Right renal cortex interstitium (tissue), 3 donors: ENCODE data around the gene ARMH4. TPM values are rescaled to one million over a fixed set of nuclear protein-coding genes. Genes with fewer than 3 reads are reported as not detected.
A peak's percentile ranks its signal among the peaks of the same experiment; 100 is the strongest.

ENCODE experiments used
- DNase-seq, 3 donors: peaks; one replicate each; pipeline ENCODE4 v3.0.0-alpha.2; 2013; ENCODE audit warnings: low read depth in 3 of 3, low spot score in 2 of 3
- polyA plus RNA-seq, 3 donors: library from polyadenylated mRNA; unstranded; fragments of 120-200 nt; gene quantifications; one replicate each; pipeline ENCODE4 v1.2.1, GENCODE V29; 2013; ENCODE audit not compliant: insufficient read length in 3 of 3

Gene ARMH4
- polyA plus RNA-seq, 3 donors: 80.2 to 92.1 (median 81.3) TPM

DNA sequence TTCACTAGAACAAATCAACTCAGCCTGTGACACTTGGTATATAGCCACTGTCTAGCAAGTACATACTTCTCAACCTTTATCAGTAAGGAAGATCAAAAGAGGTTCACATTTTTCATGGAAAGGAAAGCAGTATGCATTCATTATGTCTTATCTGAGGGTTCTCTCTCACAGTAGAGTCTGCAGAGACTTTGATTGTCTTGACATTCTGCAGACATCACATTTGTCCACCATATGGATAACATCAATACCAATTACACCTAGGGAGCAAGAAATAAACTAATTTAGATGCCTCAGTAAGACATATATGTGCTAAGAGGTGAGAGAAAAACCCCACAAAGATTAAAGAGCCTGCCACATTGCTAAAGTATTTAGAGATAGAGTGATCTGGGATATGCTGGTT is 175.3 kb downstream of the ARMH4 start:
- DNase-seq: no peak

DNA sequence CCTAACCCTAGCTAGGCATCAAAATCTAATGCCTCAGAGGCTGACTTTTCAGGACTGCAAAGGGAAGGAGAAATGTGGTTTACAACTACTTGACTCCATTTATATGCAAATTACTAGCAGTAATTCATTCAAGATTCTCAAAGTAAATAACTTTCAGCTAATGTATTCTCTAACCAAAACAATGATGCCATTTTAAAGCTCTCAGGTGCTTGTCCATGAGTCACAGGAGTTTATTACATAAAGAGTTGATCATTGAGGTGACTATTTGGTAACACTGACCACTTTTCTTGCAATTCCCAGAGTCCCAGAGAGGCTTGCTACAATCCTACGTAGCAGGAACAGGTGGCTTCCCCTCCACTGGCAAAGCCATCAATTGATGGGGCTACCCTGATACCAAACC is 177.1 kb downstream of the ARMH4 start:
- no peak for DNase-seq

DNA sequence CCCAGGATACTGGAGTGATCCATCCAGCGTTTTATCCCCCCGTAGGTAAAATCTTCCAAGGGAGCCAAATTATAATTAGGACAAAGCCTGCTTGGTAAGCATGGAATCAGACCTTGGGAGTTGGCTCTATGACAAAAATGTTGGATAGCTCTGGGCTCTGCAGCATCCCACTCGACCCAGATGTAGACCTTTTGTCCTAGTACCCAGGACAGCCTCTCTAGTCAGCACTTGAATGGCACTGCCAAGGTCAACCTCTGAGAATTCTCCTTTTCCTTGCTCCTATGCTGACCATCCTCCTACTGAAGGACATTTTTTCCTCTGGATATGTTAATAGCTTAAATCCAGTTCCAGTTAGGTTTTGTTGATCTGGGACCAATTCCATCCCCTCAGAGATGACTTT is 181.4 kb downstream of the ARMH4 start:
- no peak for DNase-seq

- no peak for DNase-seq
These were observed 181.8 kb downstream of the ARMH4 start for GRCh38 chr14:57970175-57970574.

DNA sequence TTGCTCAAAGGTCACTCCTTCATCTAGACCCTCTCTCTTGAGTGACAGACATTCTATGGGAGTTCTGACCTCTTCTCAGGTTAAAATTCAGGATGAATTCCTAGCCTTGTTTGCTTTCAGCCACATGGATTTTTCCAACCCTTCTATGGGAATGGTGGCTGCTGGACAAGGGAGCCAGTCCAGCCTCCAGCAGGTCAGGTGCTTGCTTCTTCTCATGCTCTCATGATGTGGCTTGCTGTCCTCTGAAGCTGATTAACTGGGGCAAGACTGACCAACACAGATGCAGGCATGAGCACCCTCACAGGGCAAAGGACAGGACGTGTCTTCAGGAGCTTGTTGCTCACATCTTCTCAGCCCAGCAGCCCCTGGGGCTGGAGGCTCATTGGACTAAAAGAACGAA is 188.9 kb downstream of the ARMH4 start:
- DNase-seq: no peak

DNA sequence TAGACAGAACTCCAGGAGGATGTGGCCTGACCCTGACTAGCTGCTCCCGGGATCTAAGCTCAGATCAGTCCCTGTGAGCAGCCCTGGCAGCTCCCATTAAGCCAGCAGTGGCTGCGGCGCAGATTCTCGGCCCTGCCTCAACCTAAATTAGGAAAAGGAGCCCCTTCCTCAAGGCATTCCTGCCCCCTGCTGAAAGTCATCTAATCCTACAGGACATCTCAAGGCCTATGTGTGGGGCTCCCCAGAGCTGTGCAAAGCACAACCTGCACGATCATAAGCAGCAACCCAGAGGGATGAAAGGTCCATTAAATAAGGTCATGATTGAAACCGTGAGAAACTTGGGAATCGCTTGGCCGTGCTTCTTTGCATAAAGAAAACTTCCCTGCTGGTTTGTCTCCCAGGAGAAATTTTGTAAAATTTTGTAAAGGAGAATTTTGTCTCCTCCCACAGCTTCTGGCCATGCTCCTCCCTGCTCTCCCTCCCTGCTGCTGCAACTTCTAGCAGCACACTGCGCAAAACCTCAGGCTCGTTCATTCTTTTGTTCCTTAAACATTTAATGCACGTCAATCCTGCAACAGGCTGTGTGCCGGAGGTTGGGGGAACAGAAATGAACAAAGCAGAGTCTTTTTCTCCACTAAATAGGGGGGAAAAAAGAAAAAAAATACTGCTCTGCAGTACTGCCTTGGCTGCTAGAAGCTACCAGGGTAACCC is 189.5 kb downstream of the ARMH4 start:
- peak in 1 of 3 donors; percentile 44 for DNase-seq

GRCh38 chr14:57961786-57962060 is 190.3 kb downstream of the ARMH4 start:
- DNase-seq: no peak

DNA sequence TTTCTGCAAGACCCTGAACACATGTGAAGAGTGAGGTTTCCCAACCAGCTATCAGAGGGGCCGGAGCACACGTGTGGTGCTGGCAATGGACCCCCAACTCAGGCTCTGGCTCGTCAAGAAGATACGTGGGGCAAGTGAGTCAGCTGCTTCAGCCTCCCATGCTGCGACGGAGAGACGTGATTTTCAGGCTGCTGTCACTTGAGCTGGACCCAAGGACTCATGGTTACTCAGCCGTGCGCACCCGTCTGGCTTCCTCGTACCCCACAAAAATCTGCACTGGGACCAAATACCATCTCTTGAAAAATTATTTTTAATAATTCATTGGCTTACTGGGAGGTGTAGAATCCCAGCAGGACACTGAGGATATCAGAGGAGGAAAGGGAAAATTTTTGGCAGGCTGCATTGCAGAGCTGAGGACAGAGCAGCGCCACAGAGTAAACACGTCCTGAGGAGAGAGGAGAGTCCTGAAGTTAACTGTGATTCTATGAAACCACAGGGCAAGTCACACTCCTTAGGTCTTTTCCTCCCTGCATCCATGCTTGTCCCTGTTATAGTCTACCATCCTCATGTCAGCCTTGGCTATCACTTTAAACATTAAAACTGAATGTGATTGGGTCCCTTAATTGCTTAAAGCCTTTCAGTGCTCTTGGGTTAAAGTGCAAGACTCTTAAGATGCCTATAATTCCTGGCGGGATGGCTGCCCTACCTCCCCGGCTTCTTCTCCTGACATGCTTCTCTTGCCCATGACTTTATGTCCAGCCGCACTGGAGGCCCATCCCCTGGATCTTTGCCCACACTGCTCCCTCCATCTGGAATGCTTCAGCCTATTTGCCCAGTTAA is 190.8 kb downstream of the ARMH4 start:
- DNase-seq: no peak

DNA sequence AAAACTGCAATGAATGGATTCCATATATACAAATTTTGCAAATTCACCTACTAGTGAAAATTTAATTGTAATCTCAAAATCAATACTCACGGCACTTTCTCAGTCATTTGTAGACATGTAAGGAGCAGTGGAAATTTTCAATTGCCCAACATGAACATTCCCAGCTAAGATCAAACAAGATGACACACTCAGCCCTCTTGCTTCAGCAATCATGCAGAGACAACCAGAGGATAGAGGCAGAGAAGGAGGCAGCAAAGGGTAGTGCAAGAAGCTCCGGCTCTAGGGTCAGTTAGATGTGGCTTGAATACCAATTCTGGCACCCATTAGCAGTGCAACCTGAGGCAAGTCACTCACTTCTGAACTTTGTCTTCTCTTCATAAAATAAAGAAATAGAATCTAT is 194.6 kb downstream of the ARMH4 start:
- no peak for DNase-seq

Other genes with a start within 250 kb of the ARMH4 start
- 100 to 1,000 TPM; 103 to 115 (median 104) TPM for gene ACTR10, start 47.9 kb upstream of the ARMH4 start, polyA plus RNA-seq
- 100 to 1,000 TPM; 140 to 162 (median 147) TPM for gene PSMA3, start 92.6 kb upstream of the ARMH4 start, polyA plus RNA-seq
- 10 to 100 TPM; 30.6 to 36.2 (median 33.9) TPM for gene ARID4A, start 146.3 kb upstream of the ARMH4 start, polyA plus RNA-seq
- gene TOMM20L, start 243.7 kb upstream of the ARMH4 start, polyA plus RNA-seq: 1 to 10 TPM; 1.1 to 2.1 (median 1.4) TPM